NCI-H2196 (cell line): ENCODE measurements around the gene DNAJC1.
"Not testable (repeated sequence)": the region's sequence is repeated elsewhere in the genome, so short reads cannot be mapped to it uniquely, and the experiment has no call there.

Source experiments
- DNase-seq: peaks from one replicate; lab custom pipeline; 2025; ENCODE audit not compliant: unreplicated experiment; lab: John Stamatoyannopoulos, UW

Gene DNAJC1

DNA sequence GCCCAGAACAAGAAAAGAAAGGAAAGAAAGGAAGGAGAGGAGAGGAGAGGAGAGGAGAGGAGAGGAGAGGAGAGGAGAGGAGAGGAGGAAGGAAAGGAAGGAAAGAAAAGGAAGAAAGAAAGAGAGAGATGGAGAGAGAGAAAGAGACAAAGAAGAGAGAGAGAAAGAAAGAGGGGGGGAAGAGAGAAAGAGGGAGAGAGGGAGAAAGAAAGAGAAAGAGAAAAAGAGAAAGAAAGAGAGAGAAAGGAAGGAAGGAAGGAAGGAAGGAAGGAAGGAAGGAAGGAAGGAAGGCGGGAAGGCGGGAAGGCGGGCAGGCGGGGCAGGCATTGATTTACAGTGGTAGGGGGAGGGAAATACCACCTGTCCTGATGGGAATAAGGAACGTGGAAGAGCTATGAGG lies 92.7 kb downstream of the DNAJC1 start:
- no peak for DNase-seq

DNA sequence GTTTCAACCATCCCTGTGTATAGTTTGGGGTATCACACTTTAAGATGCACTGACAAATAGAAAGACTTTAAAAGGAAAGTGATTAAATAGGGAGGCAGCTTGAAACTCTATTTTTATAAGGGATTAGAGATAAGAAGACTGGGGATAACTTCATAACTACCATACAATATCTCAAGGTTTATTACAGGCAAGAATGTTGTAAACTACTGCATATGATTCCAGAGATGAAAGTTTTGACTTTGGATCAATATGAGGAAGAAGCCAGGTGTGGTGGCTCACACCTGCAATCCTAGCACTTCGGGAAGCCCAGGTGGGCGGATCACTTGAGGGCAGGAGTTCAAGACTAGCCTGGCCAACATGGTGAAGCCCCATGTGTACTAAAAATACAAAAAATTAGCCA lies 96.1 kb downstream of the DNAJC1 start:
- DNase-seq, result no peak

DNA sequence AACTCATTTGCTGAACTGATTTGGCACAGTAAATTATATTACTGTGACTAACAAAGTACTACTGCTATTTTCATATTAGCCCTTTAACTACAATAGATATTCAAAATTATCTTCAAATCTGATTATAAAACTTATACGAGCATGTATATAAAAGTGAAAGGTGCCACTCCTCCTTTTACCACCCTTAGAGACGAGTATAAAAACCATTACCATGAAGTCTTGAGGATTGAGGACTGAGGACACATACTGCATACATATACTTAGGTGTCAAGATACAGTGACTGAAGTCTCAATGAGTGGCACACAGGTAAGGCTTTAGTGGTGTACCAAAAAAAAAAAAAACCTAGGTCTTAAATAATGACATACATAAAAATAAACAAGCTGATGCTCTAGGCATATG lies 98.6 kb downstream of the DNAJC1 start:
- DNase-seq, result no peak

DNA sequence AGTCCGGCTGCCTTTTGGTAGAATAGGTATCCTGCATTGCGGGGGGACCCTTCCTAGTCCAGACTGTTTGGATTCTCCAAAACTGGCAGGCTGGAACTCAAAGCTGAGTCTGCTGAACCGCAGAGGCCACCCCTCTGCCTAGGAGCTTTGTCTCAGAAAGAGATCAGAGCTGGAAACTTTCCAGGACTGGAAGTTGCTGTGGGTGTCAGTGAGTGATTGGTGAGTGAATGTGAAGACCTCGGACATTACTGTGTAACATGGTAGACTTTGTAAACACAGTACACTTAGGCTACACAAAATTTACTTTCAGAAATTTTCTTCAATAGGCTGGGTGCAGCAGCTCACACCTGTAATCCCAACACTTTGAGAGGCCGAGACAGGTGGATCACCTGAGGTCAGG lies 103.8 kb downstream of the DNAJC1 start:
- no peak for DNase-seq

DNA sequence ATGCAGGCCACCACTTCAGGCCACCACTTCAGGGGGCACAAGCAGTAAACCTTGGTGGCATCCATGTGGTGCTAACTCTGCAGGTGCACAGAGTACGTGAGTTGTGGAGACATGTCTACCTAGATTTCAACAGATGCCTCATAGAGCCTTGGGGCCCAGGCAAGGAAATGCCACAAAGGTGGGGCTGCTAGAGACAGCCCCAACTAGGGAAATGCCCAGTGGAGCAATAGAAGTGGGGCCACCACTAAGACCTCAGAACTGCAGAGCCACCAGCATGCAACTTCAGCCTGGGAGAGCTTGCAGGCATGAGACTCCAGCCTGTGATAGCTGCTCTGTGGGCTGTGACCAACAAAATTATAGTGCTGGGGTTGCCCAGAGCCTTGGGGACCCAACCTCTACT lies 107.6 kb downstream of the DNAJC1 start:
- DNase-seq, result no peak

DNA sequence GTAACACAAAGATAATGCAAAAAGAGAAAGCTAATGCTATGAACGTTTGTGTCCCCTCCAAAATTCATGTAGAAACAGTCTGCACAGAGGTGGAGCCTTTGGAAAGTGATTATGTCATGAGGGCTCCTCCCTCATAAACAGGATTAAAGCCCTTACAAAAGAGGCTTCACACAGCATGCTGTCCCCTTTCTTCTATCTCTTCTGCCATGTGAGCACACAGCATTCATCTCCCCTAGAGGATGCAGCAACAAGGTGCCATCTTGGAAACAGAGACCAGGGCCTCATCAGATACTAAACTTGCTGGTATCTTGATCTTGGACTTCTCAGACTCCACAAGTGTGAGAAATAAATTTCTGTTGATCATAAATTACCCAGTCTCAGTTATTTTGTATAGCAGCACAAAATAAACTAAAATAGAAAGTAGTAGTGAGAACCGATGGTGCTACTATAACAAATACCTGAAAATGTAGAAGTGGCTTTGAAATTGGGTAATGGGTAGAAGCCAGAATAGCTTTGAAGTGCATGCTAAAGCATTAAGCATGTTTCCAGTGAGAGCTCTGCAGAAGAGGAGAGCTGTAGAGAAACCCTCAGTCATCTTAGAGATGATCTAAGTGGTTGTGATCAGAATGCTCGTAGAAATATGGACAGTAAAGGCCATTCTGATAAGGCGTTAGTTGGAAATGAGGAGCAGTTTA lies 108.7 kb downstream of the DNAJC1 start:
- no peak for DNase-seq

DNA sequence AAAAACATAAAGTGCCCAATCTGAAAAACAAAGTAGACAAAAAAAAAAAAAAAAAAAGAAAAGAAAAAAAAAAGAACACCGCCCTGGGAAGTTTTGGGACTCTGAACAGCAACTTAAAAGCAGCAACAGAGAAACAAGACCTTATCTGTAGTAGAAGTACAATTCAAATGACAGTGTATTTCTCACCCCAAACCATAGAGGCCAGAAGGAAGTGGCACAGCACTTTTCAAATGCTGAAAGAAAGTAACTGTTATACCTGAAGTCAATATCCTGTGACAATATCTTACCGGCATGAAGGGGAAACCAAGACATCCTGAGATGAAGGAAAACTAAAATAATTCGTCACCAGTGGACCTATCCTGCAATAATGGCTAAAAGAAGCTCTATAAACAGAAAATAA lies 112.1 kb downstream of the DNAJC1 start:
- no peak for DNase-seq

DNA sequence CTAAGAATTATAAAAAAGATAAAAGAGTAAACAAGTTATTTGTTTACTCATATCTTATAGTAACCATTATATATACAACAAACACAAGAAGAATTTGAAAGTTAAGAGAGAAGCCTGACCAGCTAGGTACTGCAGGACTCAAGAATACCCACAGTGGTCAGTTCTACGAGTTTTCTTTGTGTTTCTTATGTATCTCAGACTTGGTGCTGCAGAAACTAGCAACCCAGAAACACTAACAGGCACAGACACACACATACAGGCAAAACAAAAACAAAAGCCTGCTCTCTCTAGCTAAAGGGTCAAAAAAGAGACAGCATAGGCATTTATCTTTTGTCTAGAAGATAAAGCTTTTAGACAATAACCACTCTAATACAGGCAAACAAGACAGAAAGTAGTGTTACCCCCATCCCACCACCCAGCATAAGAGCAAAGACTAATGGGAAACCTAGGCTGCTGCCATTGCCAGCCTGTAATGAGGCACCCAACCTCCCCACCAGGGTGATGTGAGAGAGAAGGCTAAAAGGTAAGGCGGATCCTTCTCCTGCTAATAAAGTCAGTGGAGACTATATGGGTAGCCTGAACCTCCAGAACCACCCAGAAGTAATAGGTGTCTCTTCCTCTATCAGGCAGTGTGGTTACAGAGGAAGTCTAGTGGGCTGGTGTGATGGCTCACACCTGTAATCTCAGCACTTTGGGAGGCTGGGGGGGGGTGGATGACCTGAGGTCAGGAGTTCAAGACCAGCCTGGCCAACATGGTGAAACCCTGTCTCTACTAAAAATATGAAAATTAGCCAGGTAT lies 113.9 kb downstream of the DNAJC1 start:
- no peak for DNase-seq

DNA sequence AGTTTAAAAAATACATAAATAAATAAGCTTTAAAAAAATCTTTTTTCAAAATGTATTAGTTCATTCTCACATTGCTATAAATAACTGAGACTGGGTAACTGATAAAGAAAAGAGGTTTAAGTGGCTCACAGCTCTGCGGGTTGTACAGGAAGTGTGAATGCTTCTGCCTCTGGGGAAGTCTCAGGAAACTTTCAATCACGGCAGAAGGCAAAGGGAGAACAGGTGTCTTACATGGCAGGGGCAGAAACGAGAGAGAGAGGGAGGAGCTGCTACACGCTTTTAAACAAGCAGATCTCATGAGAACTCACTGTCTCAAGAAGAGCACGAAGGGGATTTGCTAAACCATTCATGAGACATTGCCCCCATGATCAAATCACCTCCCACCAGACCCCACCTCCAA lies 114.6 kb downstream of the DNAJC1 start:
- DNase-seq, result no peak

DNA sequence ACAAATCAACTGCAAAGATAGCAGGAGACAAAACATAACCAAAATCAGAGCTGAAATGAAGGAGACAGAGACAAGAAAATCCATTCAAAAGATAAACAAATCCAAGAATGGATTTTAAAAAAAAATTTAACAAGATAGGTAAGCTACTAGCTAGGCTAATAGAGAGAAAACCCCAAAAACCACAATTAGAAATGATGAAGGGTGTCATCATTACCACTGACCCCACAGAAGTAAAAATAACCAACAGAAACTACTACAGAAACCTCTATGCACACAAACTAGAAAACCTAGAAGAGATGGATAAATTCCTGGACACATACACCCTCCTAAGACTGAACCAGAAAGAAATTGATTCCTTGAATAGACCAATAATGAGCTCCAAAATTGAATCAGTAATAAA lies 117.6 kb downstream of the DNAJC1 start:
- DNase-seq, result no peak

DNA sequence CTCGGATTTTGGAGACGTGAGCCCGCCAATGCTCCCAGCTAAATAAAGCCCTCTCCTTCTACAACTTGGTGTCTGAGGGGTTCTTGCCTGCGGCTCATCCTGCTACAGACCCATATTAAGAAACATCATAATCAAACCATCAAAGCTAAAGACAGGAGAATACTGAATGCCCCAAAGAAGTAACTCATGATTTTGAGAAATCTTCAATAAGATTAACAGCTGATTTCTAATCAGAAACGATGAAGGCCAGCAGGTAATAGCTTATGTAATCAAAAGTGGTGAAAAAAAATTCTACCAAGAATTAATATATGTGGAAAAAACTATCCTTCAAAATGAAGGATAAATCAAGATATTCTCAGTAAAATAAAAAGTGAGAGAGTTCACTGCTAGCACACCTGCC lies 130.3 kb downstream of the DNAJC1 start:
- DNase-seq, result no peak

DNA sequence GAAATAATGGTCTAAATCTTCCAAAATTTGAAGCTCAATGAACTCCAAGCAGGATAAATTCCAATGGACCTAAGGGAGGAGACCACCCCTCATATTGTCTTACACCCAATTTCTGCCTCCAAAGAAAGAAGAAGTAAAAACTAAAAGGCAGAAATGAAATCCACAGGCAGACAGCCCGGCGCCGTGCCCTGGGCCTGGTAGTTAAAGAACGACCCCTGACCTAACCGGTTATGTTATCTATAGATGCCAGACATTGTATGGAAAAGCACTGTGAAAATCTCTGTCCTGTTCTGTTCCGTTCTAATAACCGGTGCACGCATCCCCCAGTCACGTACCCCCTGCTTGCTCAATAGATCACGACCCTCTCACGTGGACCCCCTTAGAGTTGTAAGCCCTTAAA lies 130.8 kb downstream of the DNAJC1 start:
- not testable (repeated sequence) for DNase-seq

DNA sequence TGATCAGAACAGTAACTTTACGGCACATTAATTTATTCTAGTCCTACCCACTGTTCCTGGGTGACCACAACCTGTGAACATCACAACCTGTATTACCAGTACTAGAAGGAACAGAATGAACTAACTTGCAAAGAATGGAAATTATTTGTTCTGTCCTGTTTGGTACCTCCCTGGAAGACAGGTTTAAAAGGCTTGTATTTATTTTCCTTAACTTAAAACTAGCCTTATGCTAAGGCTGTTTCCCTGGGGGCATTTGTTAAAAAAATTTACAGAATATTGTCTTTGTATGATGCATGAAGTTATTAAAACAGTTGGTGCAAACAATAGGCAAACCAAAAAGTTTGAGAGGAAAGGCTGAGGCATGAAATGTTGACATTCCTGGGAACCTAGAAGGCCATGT lies 132.7 kb downstream of the DNAJC1 start:
- DNase-seq, result no peak

DNA sequence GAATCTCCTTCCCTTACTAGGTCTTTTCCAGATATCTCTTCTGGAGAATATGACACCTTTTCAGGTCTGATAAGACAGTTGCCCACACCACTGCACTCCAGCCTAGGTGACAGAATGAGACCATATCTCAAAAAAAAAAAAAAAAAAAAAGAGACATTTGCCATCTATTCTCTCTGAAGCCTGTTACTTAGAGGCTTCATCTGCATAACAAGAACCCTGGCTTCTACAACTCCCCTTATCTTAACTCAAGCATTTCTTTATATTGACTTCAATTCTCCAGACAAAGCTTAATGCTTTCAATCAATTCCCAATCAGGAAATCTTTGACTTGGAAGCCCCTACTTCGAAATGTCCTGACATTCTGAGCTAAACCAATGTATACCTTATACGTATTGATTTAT lies 134.4 kb downstream of the DNAJC1 start:
- not testable (repeated sequence) for DNase-seq

DNA sequence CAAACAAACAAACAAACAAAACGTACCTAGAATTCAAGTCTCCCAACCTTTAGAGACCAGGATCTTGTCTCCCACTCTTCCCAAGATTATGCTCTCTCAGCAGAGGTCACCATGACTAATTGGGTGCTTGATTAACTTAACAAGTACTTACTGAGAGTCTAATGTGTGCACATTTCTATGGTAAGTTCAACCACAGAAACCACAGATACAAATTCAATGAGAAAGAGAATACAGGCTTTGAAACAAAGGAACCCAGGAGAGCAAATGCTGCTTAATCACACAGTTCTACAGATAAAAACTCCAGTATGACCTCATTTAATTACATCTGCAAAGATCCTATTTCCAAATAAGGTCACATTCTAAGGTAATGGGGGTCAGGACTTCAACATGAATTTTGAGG lies 142.8 kb downstream of the DNAJC1 start:
- DNase-seq, result no peak

DNA sequence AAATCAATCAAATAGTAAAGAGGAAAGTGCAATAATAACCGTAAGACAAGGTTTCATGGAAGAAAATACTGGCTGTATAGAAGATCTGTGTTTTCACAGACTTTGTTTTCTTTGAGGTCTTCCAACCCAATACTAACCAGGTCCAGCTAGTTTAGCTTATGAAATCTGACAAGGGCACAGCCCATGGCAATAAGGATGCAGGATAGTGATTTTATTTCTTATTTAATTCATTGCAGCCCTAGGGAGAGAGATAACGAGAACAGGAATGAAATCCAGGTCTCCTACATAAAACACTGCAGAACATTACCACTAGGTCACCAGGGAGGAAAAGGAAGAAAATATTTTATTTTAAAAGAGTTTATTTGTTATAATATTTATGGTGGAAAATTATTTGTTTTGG lies 145.1 kb downstream of the DNAJC1 start:
- no peak for DNase-seq

DNA sequence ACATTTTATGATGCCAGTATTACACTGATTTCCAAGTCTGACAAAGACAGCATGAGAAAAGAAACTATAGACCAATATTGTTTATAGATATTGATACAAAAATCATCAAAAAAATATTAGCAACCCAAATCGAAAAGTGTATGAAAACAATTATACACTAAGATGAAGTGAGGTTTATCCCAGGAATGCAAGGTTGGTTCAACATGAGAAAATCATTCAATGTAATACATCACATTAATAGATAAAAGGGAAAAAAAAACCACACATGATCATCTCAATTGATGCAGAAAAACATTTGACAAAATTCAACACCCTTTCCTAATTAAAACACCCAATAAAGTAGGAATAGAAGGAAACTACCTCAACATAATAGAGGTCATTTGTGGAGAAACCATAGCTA lies 153.9 kb downstream of the DNAJC1 start:
- DNase-seq, result no peak

DNA sequence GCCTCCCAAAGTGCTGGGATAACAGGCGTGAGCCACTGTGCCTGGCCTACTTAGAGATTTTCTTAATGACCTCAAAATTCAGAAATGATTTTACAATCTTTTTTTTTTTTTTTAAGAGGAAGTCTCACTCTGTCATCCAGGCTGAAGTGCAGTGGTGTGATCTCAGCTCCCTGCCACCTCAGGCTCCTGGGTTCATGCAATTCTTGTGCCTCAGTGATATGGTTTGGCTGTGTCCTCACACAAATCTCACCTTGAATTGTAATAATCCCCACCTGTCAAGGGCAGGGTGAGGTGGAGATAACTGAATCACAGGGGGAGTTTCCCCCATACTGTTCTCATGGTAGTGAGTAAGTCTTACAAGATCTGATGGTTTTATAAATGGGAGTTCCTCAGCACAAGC lies 159.9 kb downstream of the DNAJC1 start:
- no peak for DNase-seq

DNA sequence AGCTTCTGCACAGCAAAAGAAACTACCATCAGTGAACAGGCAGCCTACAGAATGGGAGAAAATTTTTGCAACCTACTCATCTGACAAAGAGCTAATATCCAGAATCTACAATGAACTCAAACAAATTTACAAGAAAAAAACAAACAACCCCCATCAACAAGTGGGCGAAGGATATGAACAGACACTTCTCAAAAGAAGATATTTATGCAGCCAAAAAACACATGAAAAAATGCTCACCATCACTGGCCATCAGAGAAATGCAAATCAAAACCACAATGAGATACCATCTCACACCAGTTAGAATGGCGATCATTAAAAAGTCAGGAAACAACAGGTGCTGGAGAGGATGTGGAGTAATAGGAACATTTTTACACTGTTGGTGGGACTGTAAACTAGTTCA lies 162.3 kb downstream of the DNAJC1 start:
- not testable (repeated sequence) for DNase-seq

DNA sequence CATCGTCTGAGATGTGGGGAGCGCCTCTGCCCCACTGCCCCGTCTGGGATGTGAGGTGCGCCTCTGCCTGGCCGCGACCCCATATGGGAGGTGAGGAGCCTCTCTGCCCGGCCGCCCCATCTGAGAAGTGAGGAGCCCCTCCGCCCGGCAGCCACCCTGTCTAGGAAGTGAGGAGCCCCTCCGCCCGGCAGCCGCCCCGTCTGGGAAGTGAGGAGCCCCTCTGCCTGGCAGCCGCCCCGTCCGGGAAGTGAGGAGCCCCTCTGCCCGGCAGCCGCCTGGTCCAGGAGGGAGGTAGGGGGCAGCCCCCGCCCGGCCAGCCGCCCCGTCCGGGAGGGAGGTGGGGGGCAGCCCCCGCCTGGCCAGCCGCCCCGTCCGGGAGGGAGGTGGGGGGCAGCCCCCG lies 166.0 kb downstream of the DNAJC1 start:
- not testable (repeated sequence) for DNase-seq

DNA sequence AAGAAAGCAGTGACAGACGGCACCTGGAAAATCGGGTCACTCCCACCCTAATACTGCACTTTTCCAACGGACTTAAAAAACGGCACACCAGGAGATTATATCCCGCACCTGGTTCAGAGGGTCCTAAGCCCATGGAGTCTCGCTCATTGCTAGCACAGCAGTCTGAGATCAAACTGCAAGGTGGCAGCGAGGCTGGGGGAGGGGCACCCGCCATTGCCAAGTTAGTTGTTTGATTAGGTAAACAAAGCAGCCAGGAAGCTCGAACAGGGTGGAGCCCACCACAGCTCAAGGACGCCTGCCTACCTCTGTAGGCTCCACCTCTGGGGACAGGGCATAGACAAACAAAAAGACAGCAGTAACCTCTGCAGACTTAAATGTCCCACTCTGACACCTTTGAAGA lies 169.0 kb downstream of the DNAJC1 start:
- not testable (repeated sequence) for DNase-seq

DNA sequence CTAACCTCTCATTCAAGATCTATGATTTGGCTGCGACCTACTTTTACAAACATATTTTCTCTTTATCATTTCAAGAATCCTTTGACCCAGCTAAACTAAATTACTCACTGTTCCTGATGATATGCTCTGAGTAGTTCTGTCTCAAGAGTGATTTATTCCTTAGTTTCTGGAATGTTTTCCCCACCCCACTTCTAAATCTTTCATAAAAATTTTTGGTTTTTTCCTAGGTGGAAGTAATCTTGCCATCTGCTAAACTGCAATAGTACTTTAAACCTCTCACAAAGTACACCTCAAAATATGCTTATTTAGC lies 170.8 kb downstream of the DNAJC1 start:
- DNase-seq, result no peak
